HuH-7.5 (cell line): ENCODE data around the gene TACR2.
"Not testable (repeated sequence)": the region's sequence is repeated elsewhere in the genome, so short reads cannot be mapped to it uniquely, and the experiment has no call there.

ENCODE experiments used
- DNase-seq: peaks from one replicate; pipeline ENCODE4 v3.0.0; 2011; ENCODE audit warnings: low spot score

TACR2 gene

DNA sequence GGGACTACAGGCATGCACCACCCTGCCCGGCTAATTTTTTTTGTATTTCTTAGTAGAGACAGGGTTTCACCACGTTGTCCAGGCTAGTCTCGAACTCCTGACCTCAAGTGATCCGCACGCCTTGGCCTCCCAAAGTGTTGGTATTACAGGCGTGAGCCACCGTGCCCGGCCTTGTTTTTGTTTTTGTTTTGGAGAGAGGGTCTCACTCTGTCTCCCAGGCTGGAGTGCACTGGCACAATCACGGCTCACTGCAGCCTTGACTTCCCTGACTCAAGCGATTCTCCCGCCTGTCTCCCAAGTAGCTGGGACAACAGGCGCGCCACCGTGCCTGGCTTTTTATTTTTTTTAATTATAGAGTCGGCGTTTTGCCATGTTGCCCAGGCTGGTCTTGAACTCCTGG lies 33.7 kb upstream of the TACR2 start:
- DNase-seq, result not testable (repeated sequence)

DNA sequence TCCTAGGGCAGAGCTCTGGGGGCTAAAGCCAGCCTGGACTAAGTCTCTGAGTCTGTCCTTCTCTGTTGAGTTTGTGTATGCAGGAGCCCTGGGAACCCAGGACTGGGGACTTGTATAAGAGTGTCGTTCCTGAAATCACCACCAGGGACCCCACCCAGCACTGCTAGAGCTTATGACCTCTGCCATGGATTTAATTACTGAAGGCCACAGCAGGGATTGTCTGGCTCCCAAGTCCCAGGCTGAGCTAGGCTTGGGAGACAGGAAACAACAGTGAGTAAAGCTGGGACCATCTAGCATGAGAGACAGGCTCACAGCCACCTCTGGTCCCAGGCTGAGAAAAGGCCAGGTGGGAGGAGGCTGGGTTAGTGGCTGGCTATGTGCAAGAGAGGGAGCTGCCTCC lies 33.1 kb upstream of the TACR2 start:
- peak; percentile 43 for DNase-seq

- DNase-seq, result no peak
These were observed 30.0 kb upstream of the TACR2 start for GRCh38 chr10:69446650-69447151.

DNA sequence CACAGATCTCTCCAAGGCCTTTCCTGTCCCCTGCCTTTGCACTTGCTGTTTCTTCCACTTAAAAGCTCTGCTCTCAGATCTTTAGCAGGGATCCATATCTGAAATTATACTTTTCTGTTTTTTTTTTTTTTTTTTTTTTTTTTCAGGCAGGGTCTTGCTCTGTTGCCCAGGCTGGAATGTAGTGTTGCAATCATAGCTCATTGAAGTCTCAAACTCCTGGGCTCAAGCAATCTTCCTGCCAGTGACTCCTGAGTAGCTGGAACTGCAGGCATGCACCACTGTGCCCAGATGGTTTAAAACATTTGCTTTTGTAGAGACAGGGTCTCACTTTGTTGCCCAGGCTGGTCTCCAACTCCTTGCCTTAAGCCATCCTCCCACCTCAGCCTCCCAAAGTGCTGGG lies 29.5 kb upstream of the TACR2 start:
- no peak for DNase-seq

GRCh38 chr10:69445041-69445440 lies 28.3 kb upstream of the TACR2 start:
- DNase-seq, result no peak

DNA sequence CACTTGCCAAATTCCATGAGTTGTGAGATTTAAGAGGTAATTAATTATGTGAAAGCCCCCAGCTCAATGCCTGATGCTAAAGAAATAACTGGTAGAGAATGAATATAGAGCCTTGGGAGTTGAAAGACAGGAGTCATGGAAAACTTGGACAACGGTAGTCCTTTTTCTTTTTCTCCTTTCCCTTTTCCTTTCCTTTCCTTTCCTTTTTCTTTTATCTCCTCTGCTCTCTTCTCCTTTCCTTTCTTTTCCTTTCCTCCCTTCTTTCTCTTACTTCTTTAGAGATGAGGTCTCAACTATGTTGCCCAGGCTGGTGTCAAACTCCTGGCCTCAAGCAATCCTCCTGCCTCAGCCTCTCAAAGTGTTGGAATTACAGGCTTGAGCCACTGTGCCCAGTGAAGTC lies 26.6 kb upstream of the TACR2 start:
- no peak for DNase-seq

- DNase-seq, result no peak
These were observed 23.2 kb upstream of the TACR2 start for GRCh38 chr10:69439813-69440506.

DNA sequence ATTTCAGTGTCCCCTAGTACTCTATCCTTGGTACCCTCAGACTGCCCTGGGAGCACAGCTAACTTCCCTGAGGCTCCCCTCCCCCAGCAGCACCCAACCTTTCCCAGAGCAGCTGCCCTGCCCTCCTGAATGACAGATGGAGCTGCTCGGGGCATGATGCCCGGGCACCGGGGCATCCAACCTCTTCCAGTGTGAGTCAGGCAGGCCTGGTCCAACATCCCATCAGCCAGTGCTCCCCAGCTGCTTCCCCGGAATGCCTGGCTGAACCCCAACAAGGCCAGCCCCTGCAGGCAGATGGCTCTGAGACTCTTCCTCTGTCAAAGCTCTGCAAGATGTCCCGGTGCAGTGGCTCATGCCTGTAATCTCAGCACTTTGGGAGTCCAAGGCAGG lies 22.6 kb upstream of the TACR2 start:
- DNase-seq, result no peak

- DNase-seq, result no peak
These were observed 22.0 kb upstream of the TACR2 start for GRCh38 chr10:69438536-69439349.

- DNase-seq, result no peak
These were observed 20.9 kb upstream of the TACR2 start for GRCh38 chr10:69437321-69438259.

DNA sequence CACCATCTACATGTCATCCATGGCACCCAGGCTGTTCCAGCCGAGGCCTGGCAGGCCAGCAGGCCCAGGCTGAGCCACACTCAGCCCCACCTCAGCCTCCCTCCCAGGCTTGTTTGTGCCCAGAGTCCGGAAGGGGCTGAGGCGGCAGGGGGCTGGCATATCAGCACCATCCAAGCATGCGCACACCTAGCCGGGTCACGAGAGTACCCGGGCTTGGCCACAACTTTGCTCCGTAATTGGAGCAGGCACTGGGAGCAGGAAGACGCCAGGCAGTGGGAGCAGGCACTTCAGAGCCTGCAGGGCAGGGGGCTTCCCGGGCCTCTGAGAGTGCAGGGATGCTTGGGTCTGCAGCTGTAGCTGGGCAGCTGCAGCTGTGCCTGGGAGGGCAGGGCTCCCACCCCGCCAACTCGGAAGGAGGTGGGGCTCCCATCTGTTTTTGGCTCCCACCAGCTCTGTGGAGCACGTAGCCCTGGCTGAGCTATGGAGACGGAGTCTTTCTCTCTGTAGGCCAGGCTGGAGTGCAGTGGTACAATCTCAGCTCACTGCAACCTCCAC lies 19.3 kb upstream of the TACR2 start:
- no peak for DNase-seq

- no peak for DNase-seq
These were observed 18.2 kb upstream of the TACR2 start for GRCh38 chr10:69434926-69435325.

GRCh38 chr10:69434169-69434568 lies 17.5 kb upstream of the TACR2 start:
- no peak for DNase-seq

GRCh38 chr10:69428165-69428564 lies 11.4 kb upstream of the TACR2 start:
- DNase-seq, result no peak

- DNase-seq, result no peak
These were observed 9.6 kb upstream of the TACR2 start for GRCh38 chr10:69426376-69426727.

DNA sequence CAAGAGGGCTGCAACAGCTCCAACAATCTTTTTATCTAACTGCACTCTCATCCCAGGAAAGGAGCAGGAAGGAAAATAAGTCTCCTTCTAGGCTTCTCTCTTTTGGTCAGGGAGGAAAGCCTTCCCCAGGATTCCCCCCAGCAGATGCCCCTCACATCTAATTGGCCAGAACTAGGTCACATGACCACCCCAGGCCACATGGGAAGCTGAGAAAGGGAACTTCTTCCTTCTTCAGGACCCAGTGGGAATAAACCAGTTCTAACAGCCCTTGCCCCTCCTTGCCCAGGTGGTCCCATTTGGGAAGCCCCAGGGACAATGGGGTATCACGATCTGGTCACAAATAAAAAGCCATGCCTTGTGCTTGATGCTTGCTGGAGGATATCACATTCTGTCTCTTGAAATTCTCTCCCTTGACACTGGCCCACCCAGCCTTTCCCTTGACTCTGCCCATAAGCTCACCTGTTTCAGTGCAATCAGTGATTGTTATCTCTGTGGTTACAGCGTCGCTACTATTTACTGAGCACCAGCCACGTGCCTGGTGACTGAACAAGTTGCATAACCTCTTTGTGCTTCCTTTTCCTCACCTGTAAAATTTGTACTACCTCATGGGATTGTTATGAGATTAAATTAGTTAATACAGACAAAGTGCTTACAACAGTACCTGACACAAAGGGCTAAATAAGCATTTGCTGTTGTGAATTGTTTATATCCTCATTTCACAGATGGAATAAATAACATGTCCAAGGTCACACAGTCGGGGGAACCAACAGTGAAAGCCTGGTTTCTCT lies 9.0 kb upstream of the TACR2 start:
- DNase-seq, result no peak

GRCh38 chr10:69425041-69425440 lies 8.3 kb upstream of the TACR2 start:
- no peak for DNase-seq

DNA sequence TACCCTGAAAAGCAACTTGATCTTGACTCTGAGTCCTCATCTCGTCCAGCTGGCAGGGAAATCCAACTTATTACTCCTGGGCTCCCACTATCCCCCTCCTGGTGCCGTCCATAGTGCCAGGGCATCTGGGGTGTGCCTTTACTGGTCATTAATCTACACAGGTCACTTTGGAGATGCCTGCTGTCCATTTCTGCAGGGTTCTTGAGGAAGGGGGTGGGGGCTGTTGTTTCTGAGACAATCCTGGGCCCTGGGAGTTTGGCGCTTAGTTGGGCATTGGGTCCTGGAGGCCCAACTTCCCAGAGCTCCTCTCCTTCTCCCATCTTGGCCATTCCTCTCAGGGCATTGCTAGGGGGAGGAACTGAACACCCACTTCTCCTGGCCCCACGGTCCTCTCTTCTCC lies 6.0 kb upstream of the TACR2 start:
- no peak for DNase-seq

- no peak for DNase-seq
These were observed 5.0 kb upstream of the TACR2 start for GRCh38 chr10:69421611-69422308.

- no peak for DNase-seq
These were observed 3.0 kb upstream of the TACR2 start for GRCh38 chr10:69419744-69420126.
